Stimulated activated CD4-positive, alpha-beta T cell treated with anti-CD3 and anti-CD28 coated beads, Interleukin-4, amount 100 ng/mL, for 1 hour (primary cell): ENCODE measurements around the gene RBM47.
"Not testable (repeated sequence)": the region's sequence is repeated elsewhere in the genome, so short reads cannot be mapped to it uniquely, and the experiment has no call there.

ENCODE experiments used
- DNase-seq: peaks from one replicate; pipeline ENCODE4 v3.0.0-alpha.2; 2020

The RBM47 gene

GRCh38 chr4:40559585-40560465 lies 69.8 kb downstream of the RBM47 start:
- no peak for DNase-seq

- DNase-seq, result no peak
These were observed 71.9 kb downstream of the RBM47 start for GRCh38 chr4:40557736-40558135.

GRCh38 chr4:40555176-40555900 lies 74.3 kb downstream of the RBM47 start:
- DNase-seq, result no peak

GRCh38 chr4:40554641-40555040 lies 75.0 kb downstream of the RBM47 start:
- DNase-seq, result not testable (repeated sequence)

- DNase-seq, result no peak
These were observed 75.7 kb downstream of the RBM47 start for GRCh38 chr4:40553995-40554394.

- no peak for DNase-seq
These were observed 77.1 kb downstream of the RBM47 start for GRCh38 chr4:40552536-40552935.

GRCh38 chr4:40551568-40552136 lies 78.0 kb downstream of the RBM47 start:
- peak; percentile 5 for DNase-seq

GRCh38 chr4:40550948-40551462 lies 78.7 kb downstream of the RBM47 start:
- no peak for DNase-seq

- no peak for DNase-seq
These were observed 79.5 kb downstream of the RBM47 start for GRCh38 chr4:40550196-40550595.

- DNase-seq, result no peak
These were observed 81.4 kb downstream of the RBM47 start for GRCh38 chr4:40548256-40548655.

- DNase-seq, result no peak
These were observed 81.9 kb downstream of the RBM47 start for GRCh38 chr4:40547789-40548132.

- DNase-seq, result no peak
These were observed 82.5 kb downstream of the RBM47 start for GRCh38 chr4:40546969-40547788.

- no peak for DNase-seq
These were observed 83.2 kb downstream of the RBM47 start for GRCh38 chr4:40546506-40546905.

GRCh38 chr4:40545487-40545886 lies 84.2 kb downstream of the RBM47 start:
- DNase-seq, result not testable (repeated sequence)

GRCh38 chr4:40544221-40544620 lies 85.4 kb downstream of the RBM47 start:
- no peak for DNase-seq

- DNase-seq, result no peak
These were observed 88.9 kb downstream of the RBM47 start for GRCh38 chr4:40540800-40541199.

- no peak for DNase-seq
These were observed 93.6 kb downstream of the RBM47 start for GRCh38 chr4:40536032-40536431.

- DNase-seq, result no peak
These were observed 98.0 kb downstream of the RBM47 start for GRCh38 chr4:40531636-40532023.

GRCh38 chr4:40530961-40531635 lies 98.6 kb downstream of the RBM47 start:
- DNase-seq, result no peak

- DNase-seq, result no peak
These were observed 102.9 kb downstream of the RBM47 start for GRCh38 chr4:40526741-40527140.

- no peak for DNase-seq
These were observed 103.7 kb downstream of the RBM47 start for GRCh38 chr4:40525752-40526598.
